ENCODE data around the gene MPRIP.
A peak's percentile ranks its signal among the peaks of the same experiment; 100 is the strongest.

Gene MPRIP

GRCh38 chr17:17150448-17150800 lies 108.2 kb downstream of the MPRIP start:
- Histone ChIP-seq H3K14ac (ENCODE audit: low read length) (no peak overlapping the region), H3K9ac (ENCODE audit: low read length) (no peak overlapping the region), H3K18ac (ENCODE audit: low read length) (no peak overlapping the region), H3K27ac (ENCODE audit: low read depth, low read length) (no peak overlapping the region), H2BK5ac (ENCODE audit: low read depth, low read length, poor library complexity) (no peak overlapping the region), H3K27me3 (ENCODE audit: insufficient read depth, low read length) (no peaks in the 10 kb centered on the region), H3K79me1 (ENCODE audit: low read length) (no peaks in the 10 kb centered on the region), H3K4me3 (ENCODE audit: low read depth, low read length) (no peak overlapping the region), H2BK120ac (ENCODE audit: insufficient read depth, low read length, poor library complexity) (no peak overlapping the region), H4K12ac (ENCODE audit: low read depth, low read length) (no peak overlapping the region), H3K4me2 (ENCODE audit: low read length) (no peak overlapping the region), H3K4me1 (ENCODE audit: control insufficient read depth in 1 of 2, insufficient read depth in 2 of 2, low read length in 2 of 2) (no peaks in the 10 kb centered on the region), H2AFZ (ENCODE audit: insufficient read depth, low read length, poor library complexity) (no peak overlapping the region), H2AK5ac (ENCODE audit: low read length) (no peak overlapping the region), H4K8ac (ENCODE audit: low read depth, low read length) (no peak overlapping the region), H3K79me2 (ENCODE audit: control insufficient read depth, insufficient read depth, low read length, poor library complexity) (no peaks in the 10 kb centered on the region), H4K91ac (ENCODE audit: low read depth, low read length) (no peak overlapping the region), H3K36me3 (ENCODE audit: control insufficient read depth in 1 of 2, insufficient read depth in 2 of 2, low read length in 2 of 2) (peaks cover 72 to 82% of the 10 kb centered on the region in 2 experiments), H2BK12ac (ENCODE audit: low read length) (no peak overlapping the region), H3K23ac (ENCODE audit: low read length) (no peak overlapping the region), H3K4ac (ENCODE audit: low read depth, low read length) (no peak overlapping the region), H3K9me3 (ENCODE audit: insufficient read depth, low read depth, low read length) (no peaks in the 10 kb centered on the region)
- peak in 1 of 2 donors; percentile 2 for DNase-seq
- whole genome bisulfite sequencing (ENCODE audit: extremely low coverage, insufficient coverage, insufficient read length), result no CpG with 5 or more reads among the region's 1 CpG

DNA sequence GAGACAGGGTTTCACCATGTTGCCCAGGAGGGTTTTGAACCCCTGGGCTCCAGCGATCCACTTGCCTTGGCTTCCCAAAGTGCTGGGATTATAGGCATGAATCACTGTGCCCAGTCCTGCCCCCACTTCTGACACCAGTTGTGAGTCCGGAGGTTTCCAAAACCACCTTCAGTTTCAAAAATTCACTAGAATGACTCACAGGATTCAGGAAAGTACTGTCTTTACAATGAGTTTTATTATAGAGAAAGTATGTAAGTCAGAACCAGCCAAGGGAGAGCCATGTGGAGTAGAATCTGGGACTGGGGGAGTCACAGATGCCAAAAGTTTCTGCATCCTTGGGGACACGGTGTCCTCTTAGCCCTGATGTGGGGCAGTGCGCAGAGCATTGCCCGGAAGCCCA lies 108.8 kb downstream of the MPRIP start:
- no peak overlapping the region for H2BK120ac ChIP-seq (ENCODE audit: insufficient read depth, low read length, poor library complexity)

DNA sequence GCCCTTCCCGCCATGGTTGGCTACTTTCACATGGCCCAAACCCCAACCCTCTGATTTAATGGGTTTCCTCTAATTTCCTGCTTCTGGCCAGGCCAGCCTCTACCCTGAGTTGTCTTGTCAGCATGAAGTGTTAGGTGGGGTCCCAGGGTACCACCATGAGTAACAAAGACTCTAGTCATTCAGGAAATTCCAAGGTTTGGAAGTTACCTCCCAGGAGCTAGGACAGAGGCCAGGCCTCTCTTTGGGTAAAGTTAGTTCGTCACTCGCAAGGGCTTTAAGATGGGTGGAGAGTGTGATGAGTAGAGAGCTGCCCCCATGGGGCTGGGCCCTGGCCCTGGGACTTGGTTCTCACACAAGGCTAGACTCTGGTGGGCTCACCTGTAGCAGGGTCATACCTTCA lies 109.3 kb downstream of the MPRIP start:
- Histone ChIP-seq H3K4me3 (ENCODE audit: low read depth, low read length) (no peak overlapping the region), H2BK5ac (ENCODE audit: low read depth, low read length, poor library complexity) (no peak overlapping the region), H2BK12ac (ENCODE audit: low read length) (no peak overlapping the region), H2BK120ac (ENCODE audit: insufficient read depth, low read length, poor library complexity) (no peak overlapping the region), H3K9me3 (ENCODE audit: insufficient read depth, low read depth, low read length) (no peaks in the 10 kb centered on the region), H3K79me1 (ENCODE audit: low read length) (no peaks in the 10 kb centered on the region), H4K91ac (ENCODE audit: low read depth, low read length) (no peak overlapping the region), H2AFZ (ENCODE audit: insufficient read depth, low read length, poor library complexity) (no peak overlapping the region), H3K18ac (ENCODE audit: low read length) (no peak overlapping the region), H3K4me1 (ENCODE audit: control insufficient read depth in 1 of 2, insufficient read depth in 2 of 2, low read length in 2 of 2) (no peaks in the 10 kb centered on the region), H4K12ac (ENCODE audit: low read depth, low read length) (no peak overlapping the region), H3K23ac (ENCODE audit: low read length) (no peak overlapping the region), H3K9ac (ENCODE audit: low read length) (no peak overlapping the region), H3K27me3 (ENCODE audit: insufficient read depth, low read length) (no peaks in the 10 kb centered on the region), H2AK5ac (ENCODE audit: low read length) (no peak overlapping the region), H3K4ac (ENCODE audit: low read depth, low read length) (no peak overlapping the region), H3K4me2 (ENCODE audit: low read length) (no peak overlapping the region), H3K36me3 (ENCODE audit: control insufficient read depth in 1 of 2, insufficient read depth in 2 of 2, low read length in 2 of 2) (peaks cover 71 to 82% of the 10 kb centered on the region in 2 experiments), H4K8ac (ENCODE audit: low read depth, low read length) (no peak overlapping the region), H3K79me2 (ENCODE audit: control insufficient read depth, insufficient read depth, low read length, poor library complexity) (no peaks in the 10 kb centered on the region), H3K14ac (ENCODE audit: low read length) (no peak overlapping the region), H3K27ac (ENCODE audit: low read depth, low read length) (no peak overlapping the region)
- no peak for DNase-seq
- WGBS (ENCODE audit: extremely low coverage, insufficient coverage, insufficient read length), result no CpG with 5 or more reads among the region's 3 CpGs

More for the DNA sequence above, 108.8 kb downstream of the MPRIP start:
- Histone ChIP-seq H3K27ac (ENCODE audit: low read depth, low read length) (no peak overlapping the region), H3K4ac (ENCODE audit: low read depth, low read length) (no peak overlapping the region), H4K91ac (ENCODE audit: low read depth, low read length) (no peak overlapping the region), H2AFZ (ENCODE audit: insufficient read depth, low read length, poor library complexity) (no peak overlapping the region), H2BK5ac (ENCODE audit: low read depth, low read length, poor library complexity) (no peak overlapping the region), H3K4me2 (ENCODE audit: low read length) (no peak overlapping the region), H3K36me3 (ENCODE audit: control insufficient read depth in 1 of 2, insufficient read depth in 2 of 2, low read length in 2 of 2) (peaks cover 72 to 82% of the 10 kb centered on the region in 2 experiments), H3K14ac (ENCODE audit: low read length) (no peak overlapping the region), H3K4me3 (ENCODE audit: low read depth, low read length) (no peak overlapping the region), H3K9ac (ENCODE audit: low read length) (no peak overlapping the region), H3K18ac (ENCODE audit: low read length) (no peak overlapping the region), H2AK5ac (ENCODE audit: low read length) (no peak overlapping the region), H2BK12ac (ENCODE audit: low read length) (no peak overlapping the region), H4K12ac (ENCODE audit: low read depth, low read length) (no peak overlapping the region), H3K27me3 (ENCODE audit: insufficient read depth, low read length) (no peaks in the 10 kb centered on the region), H3K79me2 (ENCODE audit: control insufficient read depth, insufficient read depth, low read length, poor library complexity) (no peaks in the 10 kb centered on the region), H4K8ac (ENCODE audit: low read depth, low read length) (no peak overlapping the region), H3K79me1 (ENCODE audit: low read length) (no peaks in the 10 kb centered on the region), H3K9me3 (ENCODE audit: insufficient read depth, low read depth, low read length) (no peaks in the 10 kb centered on the region), H3K23ac (ENCODE audit: low read length) (no peak overlapping the region), H3K4me1 (ENCODE audit: control insufficient read depth in 1 of 2, insufficient read depth in 2 of 2, low read length in 2 of 2) (no peaks in the 10 kb centered on the region)
- no CpG with 5 or more reads among the region's 5 CpGs for WGBS (ENCODE audit: extremely low coverage, insufficient coverage, insufficient read length)
- DNase-seq, result peak in 1 of 2 donors; percentile 16

DNA sequence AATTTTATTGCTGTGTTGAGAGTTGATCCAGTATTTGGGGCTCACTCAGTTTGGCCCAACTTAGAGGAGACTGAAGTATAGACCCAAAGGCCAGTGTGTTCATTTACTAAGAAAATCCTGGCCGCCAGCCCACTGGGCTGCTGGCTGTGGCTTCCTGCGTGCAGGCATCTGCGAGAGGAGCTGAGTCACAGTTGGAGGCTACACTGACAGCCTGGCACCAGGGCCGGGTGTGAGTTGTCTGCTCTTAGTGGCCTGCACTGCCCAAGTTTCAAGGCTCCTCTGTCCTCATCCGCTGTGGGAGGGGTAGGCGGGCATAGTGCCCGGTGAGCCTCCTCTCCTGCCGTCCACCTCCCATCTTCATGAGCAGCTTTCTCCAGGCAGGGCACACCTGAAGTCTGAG lies 109.7 kb downstream of the MPRIP start:
- Histone ChIP-seq H3K27ac (ENCODE audit: low read depth, low read length) (no peak overlapping the region), H3K79me2 (ENCODE audit: control insufficient read depth, insufficient read depth, low read length, poor library complexity) (no peaks in the 10 kb centered on the region), H3K14ac (ENCODE audit: low read length) (no peak overlapping the region), H2BK12ac (ENCODE audit: low read length) (no peak overlapping the region), H3K4ac (ENCODE audit: low read depth, low read length) (no peak overlapping the region), H3K4me1 (ENCODE audit: control insufficient read depth in 1 of 2, insufficient read depth in 2 of 2, low read length in 2 of 2) (no peaks in the 10 kb centered on the region), H3K27me3 (ENCODE audit: insufficient read depth, low read length) (no peaks in the 10 kb centered on the region), H2AFZ (ENCODE audit: insufficient read depth, low read length, poor library complexity) (no peak overlapping the region), H2AK5ac (ENCODE audit: low read length) (no peak overlapping the region), H3K23ac (ENCODE audit: low read length) (no peak overlapping the region), H3K18ac (ENCODE audit: low read length) (no peak overlapping the region), H2BK5ac (ENCODE audit: low read depth, low read length, poor library complexity) (no peak overlapping the region), H3K79me1 (ENCODE audit: low read length) (no peaks in the 10 kb centered on the region), H3K4me2 (ENCODE audit: low read length) (no peak overlapping the region), H4K91ac (ENCODE audit: low read depth, low read length) (no peak overlapping the region), H3K9ac (ENCODE audit: low read length) (no peak overlapping the region), H3K9me3 (ENCODE audit: insufficient read depth, low read depth, low read length) (no peaks in the 10 kb centered on the region), H3K4me3 (ENCODE audit: low read depth, low read length) (no peak overlapping the region), H4K12ac (ENCODE audit: low read depth, low read length) (no peak overlapping the region), H3K36me3 (ENCODE audit: control insufficient read depth in 1 of 2, insufficient read depth in 2 of 2, low read length in 2 of 2) (peaks cover 71 to 82% of the 10 kb centered on the region in 2 experiments), H2BK120ac (ENCODE audit: insufficient read depth, low read length, poor library complexity) (no peak overlapping the region), H4K8ac (ENCODE audit: low read depth, low read length) (no peak overlapping the region)
- WGBS (ENCODE audit: extremely low coverage, insufficient coverage, insufficient read length), result no CpG with 5 or more reads among the region's 8 CpGs
- peak in 1 of 2 donors; percentile 18 for DNase-seq

Measured in trophoblast cell (in vitro differentiated cells and primary cell).